ENCODE results near the gene OR2T3.
"Not testable (repeated sequence)": the region's sequence is repeated elsewhere in the genome, so short reads cannot be mapped to it uniquely, and the experiment has no call there.

The OR2T3 gene

GRCh38 chr1:248473051-248473450 lies at the start of gene OR2T3:
OR2T3 (plus strand) TSS chr1:248473351; CDS start chr1:248473351, 0 bp downstream.
- DNase-seq: not testable (repeated sequence)

- not testable (repeated sequence) for DNase-seq
These were observed 45.5 kb upstream of the OR2T3 start for GRCh38 chr1:248427526-248428191.

GRCh38 chr1:248428192-248428533 lies 45.0 kb upstream of the OR2T3 start:
- DNase-seq: not testable (repeated sequence)

DNA sequence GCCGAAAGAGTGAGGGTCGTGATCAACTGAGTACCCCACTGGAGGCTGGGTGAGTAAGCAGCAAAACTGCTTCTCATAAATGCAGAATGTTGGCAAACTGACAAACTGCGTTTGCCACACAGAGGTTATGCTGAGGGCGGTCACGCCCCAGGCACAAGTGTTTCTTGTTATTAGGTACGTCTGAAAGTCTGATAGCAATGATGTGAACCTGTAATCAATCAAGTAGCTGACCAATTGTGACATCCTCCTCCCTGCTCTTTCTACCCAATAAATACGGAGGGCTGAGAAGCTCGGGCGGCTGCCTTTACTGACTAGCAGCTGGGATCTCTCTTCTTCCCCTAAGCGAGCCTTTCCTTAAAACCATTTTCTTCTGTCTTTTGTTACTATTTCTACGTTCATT lies 41.5 kb upstream of the OR2T3 start:
- DNase-seq: not testable (repeated sequence)

GRCh38 chr1:248432201-248432600 lies 41.0 kb upstream of the OR2T3 start:
- DNase-seq: not testable (repeated sequence)

DNA sequence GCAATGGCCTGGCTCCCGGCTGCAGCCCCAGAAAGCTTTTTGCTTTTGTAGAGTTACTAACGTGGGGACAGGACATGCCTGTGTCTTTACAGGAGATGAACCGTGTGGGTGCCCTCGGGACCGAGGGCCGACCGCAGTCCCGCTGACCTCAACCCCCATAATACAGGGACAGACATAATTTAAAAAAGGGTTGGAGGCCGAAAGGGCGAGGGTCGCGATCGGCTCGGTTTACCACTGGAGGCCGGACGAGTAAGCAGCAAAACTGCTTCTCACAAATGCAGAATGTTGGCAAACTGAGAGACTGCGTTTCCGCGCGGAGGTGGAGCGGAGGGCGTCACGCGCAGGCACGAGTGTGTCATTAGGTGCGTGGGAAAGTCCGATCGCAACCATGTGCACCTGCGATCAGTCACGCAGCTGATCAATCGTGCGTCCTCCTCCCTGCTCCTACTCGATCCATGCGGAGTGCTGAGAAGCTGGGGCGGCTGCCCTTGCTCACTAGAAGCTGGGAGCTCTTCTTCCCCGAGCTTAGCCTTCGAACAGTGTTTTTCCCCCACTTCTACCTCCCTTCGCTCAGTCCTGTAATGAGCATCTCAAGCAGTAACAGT lies 39.2 kb upstream of the OR2T3 start:
- not testable (repeated sequence) for DNase-seq

- DNase-seq: not testable (repeated sequence)
These were observed 38.2 kb upstream of the OR2T3 start for GRCh38 chr1:248434913-248435312.

DNA sequence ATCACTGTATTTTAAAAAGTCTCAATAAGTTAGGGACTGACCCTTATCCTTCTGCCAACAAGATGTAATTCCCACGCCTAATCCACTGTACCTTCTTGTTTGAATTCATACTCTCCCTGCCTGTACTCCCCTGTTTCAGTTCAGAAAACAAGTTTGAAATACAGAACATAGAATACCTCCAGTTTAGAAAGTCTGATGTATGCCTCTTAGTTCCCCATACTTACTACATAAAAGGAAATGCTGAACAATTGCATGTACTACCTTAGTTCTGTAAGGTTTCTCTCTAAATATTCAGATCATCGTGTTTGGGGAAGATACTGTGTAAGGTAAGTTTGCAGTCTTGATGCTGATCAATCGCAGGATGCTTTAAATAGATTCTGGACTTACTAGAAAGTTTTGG lies 36.8 kb upstream of the OR2T3 start:
- not testable (repeated sequence) for DNase-seq

DNA sequence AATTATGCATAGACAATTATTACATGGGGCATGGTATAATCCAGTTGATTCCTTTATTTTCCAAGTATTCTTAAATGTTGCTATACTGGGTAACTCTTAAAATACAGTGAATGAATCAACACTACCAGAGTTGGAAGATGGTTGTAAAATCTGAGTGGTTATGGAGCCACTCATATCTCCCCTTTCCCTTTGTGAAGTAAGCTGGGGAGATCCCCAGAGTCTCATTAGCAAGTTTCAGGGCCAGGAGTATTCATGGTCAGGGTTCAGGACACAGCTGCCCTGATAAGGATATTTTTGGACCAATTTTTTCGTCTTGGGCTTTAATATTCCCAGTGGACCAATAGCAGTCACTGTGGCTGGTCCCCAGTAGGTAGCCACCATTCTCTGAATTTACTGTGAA lies 34.5 kb upstream of the OR2T3 start:
- not testable (repeated sequence) for DNase-seq

DNA sequence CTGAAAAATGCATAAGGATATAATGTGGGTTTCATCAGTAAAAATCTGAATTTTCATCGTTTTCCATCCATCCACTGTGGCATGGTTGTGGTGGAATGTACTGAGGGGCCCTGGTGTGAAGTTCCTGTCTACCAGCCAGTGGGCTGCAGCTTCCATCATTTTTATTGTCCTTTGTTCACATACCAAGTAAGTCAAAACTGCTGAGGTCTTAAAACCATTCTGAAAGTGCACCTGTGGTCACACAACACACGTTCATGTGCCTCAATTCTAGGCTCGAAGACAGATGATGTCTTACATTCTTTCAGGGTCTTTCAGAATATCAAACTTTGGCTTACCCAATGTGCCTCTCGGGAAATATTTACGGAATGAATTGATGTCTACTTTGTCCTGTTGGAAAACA lies 33.9 kb upstream of the OR2T3 start:
- not testable (repeated sequence) for DNase-seq

DNA sequence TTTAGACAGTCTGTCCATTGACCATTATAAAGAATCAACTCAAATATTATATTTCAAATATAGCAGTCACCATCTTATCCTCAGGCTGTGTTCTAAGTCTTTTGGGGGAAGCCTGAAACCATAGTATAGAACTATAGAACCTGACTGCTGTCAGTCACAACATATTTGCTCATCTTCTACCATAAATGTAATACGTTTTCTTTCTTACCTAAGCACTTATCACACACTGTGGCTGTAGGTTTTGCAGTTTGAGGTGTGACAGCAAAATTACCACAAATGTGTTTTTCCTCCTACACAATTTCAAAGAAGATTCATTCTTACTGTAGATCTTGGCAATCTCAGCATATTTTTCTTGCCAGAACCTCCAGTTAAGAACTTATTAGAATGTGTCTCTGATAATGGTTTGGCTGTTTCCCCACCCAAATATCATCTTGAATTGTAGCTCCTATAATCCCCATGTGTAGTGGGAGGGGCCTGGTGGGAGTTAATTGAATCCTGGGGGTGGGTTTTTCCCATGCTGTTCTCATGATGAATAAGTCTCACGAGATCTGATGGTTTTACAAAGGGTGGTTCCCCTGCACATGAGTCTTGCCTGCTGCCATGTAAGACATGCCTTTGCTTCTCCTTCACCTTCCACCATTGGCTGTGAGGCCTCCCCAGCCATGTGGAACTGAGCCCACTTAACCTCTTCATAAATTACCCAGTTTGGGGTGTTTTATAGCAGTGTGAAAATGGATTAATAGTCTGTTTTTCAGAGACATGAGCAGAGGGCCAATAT lies 30.5 kb upstream of the OR2T3 start:
- DNase-seq: not testable (repeated sequence)

- not testable (repeated sequence) for DNase-seq
These were observed 28.5 kb upstream of the OR2T3 start for GRCh38 chr1:248444603-248445002.

GRCh38 chr1:248445399-248445798 lies 27.8 kb upstream of the OR2T3 start, which contains the start of gene OR2T2:
OR2T2 (plus strand) TSS chr1:248445637; CDS start chr1:248452798, 7,161 bp downstream.
- DNase-seq: not testable (repeated sequence)

GRCh38 chr1:248448409-248449074 lies 24.6 kb upstream of the OR2T3 start:
- DNase-seq: not testable (repeated sequence)

DNA sequence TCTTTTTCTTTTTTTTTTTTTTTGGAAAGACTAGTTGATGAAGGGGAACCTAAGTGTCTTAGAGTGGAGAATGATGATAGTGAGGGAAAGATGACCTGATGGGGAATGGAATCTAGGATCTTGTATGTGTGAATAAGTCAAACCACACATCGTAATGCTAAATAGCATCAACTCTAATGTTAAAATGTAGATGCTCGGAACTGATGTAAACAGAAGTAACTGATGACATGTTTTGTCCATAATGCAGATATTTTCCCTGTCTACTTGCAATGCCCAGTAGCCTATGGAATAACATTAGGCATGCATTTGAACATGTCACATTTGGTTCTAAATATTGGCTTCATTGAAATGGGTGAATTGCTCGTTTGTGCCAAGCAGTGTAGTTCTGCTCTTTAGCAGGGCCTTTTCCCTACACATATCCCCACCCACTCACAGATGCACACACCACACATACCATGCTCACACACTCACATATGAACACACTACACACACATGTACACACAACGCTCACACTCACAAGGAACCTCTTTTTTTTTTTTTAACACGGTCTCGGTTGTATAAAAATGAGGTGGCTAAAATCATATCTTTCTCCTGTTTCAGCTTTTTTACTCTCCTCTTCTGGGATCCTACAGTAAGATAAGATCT lies 23.2 kb upstream of the OR2T3 start:
- not testable (repeated sequence) for DNase-seq

GRCh38 chr1:248450466-248451145 lies 22.5 kb upstream of the OR2T3 start:
- not testable (repeated sequence) for DNase-seq

GRCh38 chr1:248453619-248454018 lies 19.5 kb upstream of the OR2T3 start:
- not testable (repeated sequence) for DNase-seq

GRCh38 chr1:248455045-248455444 lies 18.1 kb upstream of the OR2T3 start:
- not testable (repeated sequence) for DNase-seq

- not testable (repeated sequence) for DNase-seq
These were observed 16.5 kb upstream of the OR2T3 start for GRCh38 chr1:248456635-248457034.

- DNase-seq: not testable (repeated sequence)
These were observed 14.0 kb upstream of the OR2T3 start for GRCh38 chr1:248459117-248459516.

DNA sequence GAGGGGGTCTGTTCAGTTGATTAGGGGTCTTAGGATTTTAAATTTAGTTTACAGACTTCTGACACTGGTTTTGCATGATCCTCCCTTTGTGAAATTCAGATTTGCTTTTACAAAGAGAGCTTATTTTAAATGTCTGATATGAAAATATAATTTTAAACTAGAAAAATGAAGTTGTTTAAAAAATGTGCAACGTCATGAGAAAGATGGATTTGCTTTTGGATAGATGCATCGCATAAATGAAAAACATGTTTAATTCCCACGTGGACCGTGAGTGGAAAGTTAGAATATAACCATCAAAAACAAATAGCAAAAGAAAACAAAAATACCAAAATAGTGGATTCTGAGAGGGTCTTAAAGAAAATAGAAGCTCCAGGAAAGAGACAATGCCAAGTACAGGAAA lies 2.0 kb upstream of the OR2T3 start:
- no peak for DNase-seq

- not testable (repeated sequence) for DNase-seq
These were observed 1.0 kb upstream of the OR2T3 start for GRCh38 chr1:248472111-248472510.

Data from activated CD4-positive, alpha-beta T cell treated with anti-CD3 and anti-CD28 coated beads for 4 hours (primary cell).